Activated CD8-positive, alpha-beta memory T cell treated with anti-CD3 and anti-CD28 coated beads for 48 hours (primary cell): ENCODE measurements around the gene XYLB.

ENCODE experiments used
- DNase-seq, 3 experiments: peaks; one replicate each; pipeline ENCODE4 v3.0.0-alpha.2; 2020; ENCODE audit warnings: low read depth in 2 of 3, low spot score in 2 of 3

Gene XYLB

DNA sequence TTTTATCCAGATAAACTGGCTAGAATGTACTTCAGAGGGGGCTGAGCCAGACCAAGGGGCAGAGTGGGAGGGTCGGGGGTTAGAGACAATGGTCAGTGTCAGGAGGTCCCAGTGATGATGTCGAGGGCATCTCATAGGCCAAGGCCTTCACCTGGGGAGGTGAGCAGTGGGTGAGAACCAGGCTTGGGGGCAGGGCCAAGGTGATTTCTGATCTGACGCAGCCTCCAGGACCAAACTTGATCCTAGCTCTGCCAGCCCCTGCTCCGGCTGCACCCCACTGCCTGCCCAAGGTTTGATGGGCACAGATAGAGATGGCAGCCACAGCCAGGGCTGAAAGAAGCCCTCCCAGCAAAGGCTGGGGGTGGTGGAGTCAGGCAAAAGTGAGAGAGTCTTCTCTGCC, 14.9 kb downstream of the XYLB start:
- DNase-seq = no peak

- DNase-seq = no peak
Observed at GRCh38 chr3:38362825-38363224, 16.2 kb downstream of the XYLB start.

GRCh38 chr3:38364721-38365400, 18.3 kb downstream of the XYLB start:
- DNase-seq = no peak

GRCh38 chr3:38365469-38366062, 19.0 kb downstream of the XYLB start:
- DNase-seq = no peak

- DNase-seq = no peak
Observed at GRCh38 chr3:38366082-38366481, 19.5 kb downstream of the XYLB start.

GRCh38 chr3:38367779-38368178, 21.2 kb downstream of the XYLB start:
- DNase-seq = no peak

GRCh38 chr3:38368238-38368637, 21.7 kb downstream of the XYLB start:
- no peak for DNase-seq

GRCh38 chr3:38369186-38369585, 22.6 kb downstream of the XYLB start:
- no peak for DNase-seq

DNA sequence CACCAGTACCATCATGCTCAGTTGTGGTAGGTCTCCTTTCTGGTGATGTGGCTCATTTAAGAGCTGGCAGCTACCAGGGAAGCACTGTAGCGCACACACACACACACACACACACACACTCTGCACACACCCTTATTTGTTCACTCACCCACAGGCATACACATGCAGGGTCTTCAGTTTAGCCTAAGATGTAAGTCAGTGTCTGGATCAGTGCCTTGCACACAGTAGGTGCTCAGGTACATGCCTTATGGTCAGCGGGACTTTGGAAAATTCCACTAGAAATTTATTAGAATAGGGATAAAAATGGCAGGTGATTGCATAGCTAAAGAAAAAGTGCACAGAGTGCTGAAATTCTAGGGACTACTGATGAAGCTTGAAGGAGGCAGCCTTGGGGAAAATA, 23.6 kb downstream of the XYLB start:
- no peak for DNase-seq

DNA sequence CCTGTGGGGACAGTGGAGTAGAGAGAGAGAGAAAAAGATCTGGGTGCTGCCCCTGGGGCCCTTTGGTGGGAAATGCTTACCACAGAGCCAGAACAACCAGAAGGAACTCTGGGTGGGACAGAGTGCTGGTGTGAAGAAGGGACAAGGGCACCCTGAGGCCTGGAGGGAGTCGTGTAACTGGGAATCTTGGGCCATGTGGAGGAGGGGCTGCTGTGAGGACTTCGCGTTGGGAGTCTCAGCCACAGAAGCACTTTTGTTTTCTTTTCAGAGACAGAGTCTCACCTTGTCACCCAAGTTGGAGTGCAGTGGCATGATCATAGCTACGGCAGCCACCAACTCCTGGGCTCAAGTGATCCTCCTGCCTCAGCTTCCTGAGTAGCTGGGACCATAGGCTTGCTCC, 24.3 kb downstream of the XYLB start:
- DNase-seq = no peak

- no peak for DNase-seq
Observed at GRCh38 chr3:38371541-38372213, 25.1 kb downstream of the XYLB start.

DNA sequence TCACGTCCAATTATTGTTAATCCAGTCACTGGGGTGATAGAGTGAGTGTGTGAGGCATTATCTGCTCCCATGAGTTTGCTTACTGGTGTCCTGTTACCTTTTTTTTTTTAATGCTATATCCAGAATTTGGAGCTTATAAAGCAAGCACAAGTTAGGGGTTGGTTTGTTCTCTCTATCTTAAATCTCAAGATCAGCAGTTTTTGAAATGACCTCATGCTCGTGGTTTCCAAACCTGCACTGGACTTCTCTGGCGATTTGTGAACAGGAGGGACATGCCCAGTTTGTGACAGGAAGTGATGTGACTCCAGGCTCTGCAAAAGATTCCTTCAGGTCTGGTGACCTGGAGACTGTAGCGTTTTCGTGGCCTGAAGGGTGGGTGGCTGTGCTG, 25.6 kb downstream of the XYLB start:
- no peak for DNase-seq

DNA sequence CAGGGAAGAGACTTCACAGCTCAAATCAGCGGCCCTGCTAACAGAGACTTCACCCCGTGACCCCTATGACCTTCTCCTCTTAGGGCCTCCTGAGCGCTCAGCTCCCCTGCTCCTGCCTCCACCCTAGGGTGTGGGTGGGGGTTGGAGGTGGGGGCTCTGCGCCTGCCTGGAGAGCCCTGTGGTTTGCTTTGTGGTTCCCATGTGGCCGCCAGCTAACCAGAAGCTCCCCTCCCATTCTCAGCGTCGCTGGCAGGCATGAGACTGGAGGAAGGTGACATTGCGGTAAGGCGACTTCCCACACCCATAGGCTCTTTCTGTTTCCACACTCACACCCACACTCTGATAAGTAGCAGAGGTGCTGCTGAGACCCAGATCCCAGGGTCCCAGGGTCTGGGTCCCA, 27.6 kb downstream of the XYLB start:
- DNase-seq = peak in 2 of 3 experiments; percentile 12 to 36

DNA sequence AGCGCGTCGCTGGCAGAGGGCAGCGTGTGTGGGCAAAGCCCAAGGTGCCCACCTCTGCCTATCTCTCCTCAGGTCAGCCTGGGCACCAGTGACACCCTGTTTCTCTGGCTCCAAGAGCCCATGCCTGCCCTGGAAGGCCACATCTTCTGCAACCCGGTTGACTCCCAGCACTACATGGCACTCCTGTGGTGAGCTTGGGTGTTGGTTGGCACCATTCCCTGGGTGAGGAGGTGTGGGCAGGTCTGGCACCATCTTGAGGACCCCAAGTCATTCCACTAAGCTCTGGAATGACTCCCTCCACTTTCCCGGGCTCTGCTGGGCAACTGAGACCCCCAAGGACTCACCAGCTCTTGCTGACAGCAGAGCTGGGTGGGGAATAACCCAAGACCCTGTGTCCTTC, 28.5 kb downstream of the XYLB start:
- DNase-seq = no peak

DNA sequence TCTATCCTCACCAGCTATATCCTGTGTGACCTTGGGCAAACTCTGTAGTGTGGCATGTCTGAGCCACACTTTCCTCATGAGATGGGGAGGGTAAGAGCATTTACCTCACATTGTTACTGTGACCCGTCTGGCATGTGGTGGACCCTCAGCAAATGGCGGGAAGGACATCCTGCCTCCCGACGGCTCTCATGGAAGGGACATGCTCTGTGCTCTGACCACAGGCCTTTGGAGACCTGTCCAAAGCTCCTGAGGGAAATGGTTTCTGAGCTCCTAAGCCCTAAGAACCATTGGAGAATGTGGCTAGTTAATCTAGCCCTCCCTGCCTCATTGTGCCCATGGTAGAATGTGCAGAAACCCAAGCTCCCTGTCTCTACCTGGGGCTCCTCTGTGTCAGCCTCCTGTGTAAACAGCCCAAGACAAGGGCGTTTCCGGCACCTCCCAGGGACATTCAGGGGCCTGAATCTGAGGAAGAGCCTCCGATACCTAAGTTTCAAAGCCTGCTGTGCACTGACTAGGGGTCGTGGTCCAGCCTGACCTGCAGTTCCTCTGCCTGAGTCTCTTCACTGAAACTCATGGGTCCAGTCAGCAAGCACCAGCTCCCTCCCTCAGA, 29.0 kb downstream of the XYLB start:
- no peak for DNase-seq

DNA sequence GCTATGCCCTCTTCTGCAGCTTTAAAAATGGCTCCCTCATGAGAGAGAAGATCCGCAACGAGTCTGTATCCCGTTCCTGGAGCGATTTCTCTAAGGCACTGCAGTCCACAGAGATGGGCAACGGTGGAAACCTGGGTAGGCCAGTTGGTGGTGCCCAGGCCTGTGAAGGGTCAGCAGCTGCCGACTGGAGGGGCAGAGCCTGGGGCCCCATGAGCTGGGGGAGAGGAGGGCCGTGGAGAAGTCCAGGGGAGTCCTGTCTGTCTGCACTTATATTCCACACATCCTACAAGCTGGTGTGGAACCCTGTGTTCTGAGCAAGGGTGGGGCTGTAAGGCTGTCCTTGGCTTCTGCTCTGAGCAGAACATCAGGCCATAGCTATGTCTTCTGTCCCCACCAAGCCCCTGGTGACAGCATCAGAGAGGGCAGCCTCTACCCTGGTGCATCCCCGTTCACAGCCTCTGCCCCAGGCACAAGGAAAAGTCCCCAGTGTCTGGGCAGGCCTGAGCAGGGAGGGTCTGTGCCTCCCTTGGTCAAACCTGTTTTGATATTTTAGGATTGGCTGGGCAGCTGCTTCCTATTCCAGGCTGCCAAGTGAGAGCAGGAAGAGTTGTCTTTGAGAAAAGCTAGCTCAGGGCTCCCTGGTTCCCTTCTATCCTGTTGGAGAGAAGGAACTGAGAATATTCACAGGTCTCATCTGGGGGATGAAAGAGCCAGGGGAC, 29.7 kb downstream of the XYLB start:
- DNase-seq = no peak

GRCh38 chr3:38379201-38379770, 32.7 kb downstream of the XYLB start:
- DNase-seq = no peak

DNA sequence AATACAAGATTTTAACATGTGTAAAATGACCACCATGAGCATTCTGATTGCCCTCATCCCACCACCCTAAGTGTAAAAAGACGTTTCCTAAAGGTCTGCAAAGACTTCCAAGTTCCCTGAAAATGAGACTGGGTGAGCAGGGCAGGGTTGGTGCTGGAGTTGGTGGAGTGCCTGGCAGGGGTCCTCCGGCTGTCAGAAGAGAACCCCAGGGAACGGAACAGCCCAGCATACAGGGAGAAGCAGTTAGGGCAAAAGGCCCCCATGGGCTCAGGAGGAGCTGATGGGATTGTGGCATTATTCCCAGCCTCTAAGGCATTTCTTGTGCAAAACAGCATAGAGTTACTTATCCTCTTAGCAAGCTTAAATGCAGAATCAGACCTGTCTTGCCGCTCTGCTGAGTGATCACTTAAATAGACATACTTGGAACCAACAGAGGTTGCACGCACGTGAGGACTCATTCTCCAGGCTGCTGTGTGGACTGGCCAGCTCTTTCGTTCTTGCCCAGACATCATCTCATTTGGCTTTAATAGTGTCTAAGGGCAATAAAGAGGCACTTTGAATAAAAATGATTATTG, 36.0 kb downstream of the XYLB start:
- no peak for DNase-seq

DNA sequence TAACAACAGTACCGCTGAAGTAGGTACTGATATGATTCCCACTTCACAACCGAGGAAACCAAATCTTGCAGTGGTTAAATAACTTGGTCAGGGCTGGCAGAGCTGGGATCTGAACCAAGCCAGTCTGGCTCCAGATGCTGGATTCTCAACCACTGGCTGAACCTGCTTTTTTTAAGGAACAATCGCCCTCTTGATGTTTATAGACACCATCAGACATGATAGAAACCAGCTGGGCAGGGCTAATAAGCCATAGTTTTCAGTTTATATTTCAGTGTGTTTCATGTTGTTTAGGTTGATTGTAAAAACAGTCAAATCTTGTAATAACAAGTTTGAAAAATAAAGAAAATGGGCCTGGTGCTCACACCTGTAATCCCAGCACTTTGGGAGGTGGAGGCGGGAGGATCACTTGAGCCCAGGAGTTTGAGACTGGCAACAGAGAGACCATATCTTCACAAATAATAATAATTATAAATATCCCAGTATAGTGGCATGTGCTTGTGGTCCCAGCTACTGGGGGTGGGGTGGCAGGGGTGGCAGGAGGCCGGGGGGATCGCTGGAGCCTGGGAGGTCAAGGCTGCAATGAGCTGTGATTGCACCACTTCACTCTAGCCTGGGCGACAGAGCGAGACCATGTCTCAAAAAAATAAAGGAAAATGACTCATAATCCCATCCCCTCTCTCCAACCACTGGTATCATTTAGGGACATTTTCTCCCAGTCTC, 36.7 kb downstream of the XYLB start:
- DNase-seq = no peak
